Natural killer cell (primary cell): Measurements from ENCODE around the gene FHIT. TPM values are rescaled to one million over a fixed set of nuclear protein-coding genes. Genes with fewer than 3 reads are reported as not detected.

ENCODE experiments used
- ATAC-seq, 3 donors: fragments of 150-1000 bp in 2 of 3; fragments of 200-7000 bp in 1 of 3; cut with Tn5 transposase; 1 replicate in 1 of 3; 2 replicates in 2 of 3; pipeline ENCODE4 v1.10.0; 2021; ENCODE audit warnings: mild to moderate bottlenecking in 2 of 3, moderate library complexity in 2 of 3
- DNase-seq, 2 donors: peaks; one replicate each; pipeline versions ENCODE4 v3.0.0 to v3.0.0-alpha.2; 2013 to 2021; ENCODE audit warnings: mixed read lengths in 1 of 2
- H3K27ac ChIP-seq: one replicate; pipeline ENCODE4 v1.5.1; 2013; ENCODE audit warnings: mild to moderate bottlenecking, low read length
- H3K27me3 ChIP-seq: one replicate; pipeline ENCODE4 v1.6.1; 2013; ENCODE audit warnings: low read length; ENCODE audit not compliant: control insufficient read depth, insufficient read depth
- H3K36me3 ChIP-seq: one replicate; pipeline ENCODE4 v1.6.1; 2013; ENCODE audit warnings: low read length; ENCODE audit not compliant: control insufficient read depth, insufficient read depth
- H3K4me1 ChIP-seq: one replicate; pipeline ENCODE4 v1.6.1; 2013; ENCODE audit warnings: low read length; ENCODE audit not compliant: control insufficient read depth, insufficient read depth
- H3K4me3 ChIP-seq: one replicate; pipeline ENCODE4 v1.5.1; 2013; ENCODE audit warnings: low read length
- H3K9me3 ChIP-seq: one replicate; pipeline ENCODE4 v1.6.1; 2013; ENCODE audit warnings: low read length; ENCODE audit not compliant: control insufficient read depth, insufficient read depth
- H3K27ac Mint-ChIP-seq, 2 donors: one replicate each; pipeline ENCODE4 v1.8.0; 2022; ENCODE audit warnings: mild to moderate bottlenecking in 2 of 2, mixed read lengths in 2 of 2, moderate library complexity in 1 of 2
- H3K27me3 Mint-ChIP-seq, 2 donors: one replicate each; pipeline ENCODE4 v1.8.0; 2022; ENCODE audit warnings: low read depth in 2 of 2, mixed read lengths in 2 of 2
- H3K36me3 Mint-ChIP-seq: one replicate; pipeline ENCODE4 v1.8.0; 2022; ENCODE audit warnings: mixed read lengths
- H3K4me1 Mint-ChIP-seq, 2 donors: one replicate each; pipeline ENCODE4 v1.8.0; 2022; ENCODE audit warnings: mixed read lengths in 2 of 2
- H3K4me3 Mint-ChIP-seq: one replicate; pipeline ENCODE4 v1.8.0; 2022; ENCODE audit warnings: mild to moderate bottlenecking, moderate library complexity, mixed read lengths
- H3K9me3 Mint-ChIP-seq, 2 donors: one replicate each; pipeline ENCODE4 v1.8.0; 2022; ENCODE audit warnings: mixed read lengths in 2 of 2
- WGBS: methylation state at CpG from one replicate; pipeline ENCODE4 v1.1.7; 2013; ENCODE audit warnings: missing lambda C conversion rate; ENCODE audit not compliant: insufficient coverage; 5-methylcytosine and 5-hydroxymethylcytosine counted together
- intact Hi-C: fragments of 100-400 bp; cut with micrococcal nuclease; formaldehyde crosslinking; loops from one replicate; pipeline ENCODE4 v1.14.2; 2022
- total RNA-seq, 4 donors: library from RNA; stranded (reverse); fragments of 120-200 nt in 1 of 4; gene quantifications; one replicate each; pipeline versions ENCODE4 v1.2.3 to v1.2.4, GENCODE V29; 2013 to 2022
- TF ChIP-seq, protein P1 (sequence below): fragments of 200-600 bp; IDR thresholded peaks from one replicate; pipeline ENCODE4 v1.8.0; 2022; ENCODE audit warnings: antibody characterized with exemption

FHIT gene
- total RNA-seq, 3 donors from 2014 or later (not counting 1 experiment from before 2014, with no cell fraction given): 2.7 to 6.1 (median 3.3) TPM

DNA sequence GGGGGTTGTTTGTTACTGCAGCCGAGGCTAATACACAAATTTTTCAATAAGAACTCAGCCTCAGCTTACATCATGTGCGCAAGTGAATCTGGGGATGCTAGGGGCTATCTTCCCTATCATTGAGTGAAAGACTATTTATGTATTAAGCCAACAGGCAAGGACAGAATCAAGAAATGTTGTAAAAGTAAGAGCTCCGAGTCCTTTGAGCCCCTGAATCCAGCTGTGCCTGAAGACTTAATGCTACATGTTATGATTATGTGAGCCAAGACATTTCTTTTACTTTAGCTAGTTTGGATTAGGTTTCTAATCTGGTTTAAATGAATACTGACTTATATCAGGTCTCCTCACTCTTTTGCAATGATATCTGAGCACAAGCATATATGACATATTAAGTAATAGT lies 1418.5 kb downstream of the FHIT start:
- WGBS: 84% methylated on average over 2 of the region's 3 CpGs
- peaks cover 0 to 8% of the 10 kb centered on the region in 2 donors for H3K27me3 Mint-ChIP-seq
- Histone ChIP-seq H3K27me3 (no peaks in the 10 kb centered on the region), H3K4me1 (no peaks in the 10 kb centered on the region), H3K36me3 (no peaks in the 10 kb centered on the region), H3K9me3 (no peaks in the 10 kb centered on the region), H3K4me3 (no peak overlapping the region), H3K27ac (no peak overlapping the region)
- H3K9me3 Mint-ChIP-seq: peaks cover 0 to 5% of the 10 kb centered on the region in 2 donors
- no peak for ATAC-seq
- H3K4me1 Mint-ChIP-seq: no peaks in the 10 kb centered on the region
- TF ChIP-seq, protein P1, sequence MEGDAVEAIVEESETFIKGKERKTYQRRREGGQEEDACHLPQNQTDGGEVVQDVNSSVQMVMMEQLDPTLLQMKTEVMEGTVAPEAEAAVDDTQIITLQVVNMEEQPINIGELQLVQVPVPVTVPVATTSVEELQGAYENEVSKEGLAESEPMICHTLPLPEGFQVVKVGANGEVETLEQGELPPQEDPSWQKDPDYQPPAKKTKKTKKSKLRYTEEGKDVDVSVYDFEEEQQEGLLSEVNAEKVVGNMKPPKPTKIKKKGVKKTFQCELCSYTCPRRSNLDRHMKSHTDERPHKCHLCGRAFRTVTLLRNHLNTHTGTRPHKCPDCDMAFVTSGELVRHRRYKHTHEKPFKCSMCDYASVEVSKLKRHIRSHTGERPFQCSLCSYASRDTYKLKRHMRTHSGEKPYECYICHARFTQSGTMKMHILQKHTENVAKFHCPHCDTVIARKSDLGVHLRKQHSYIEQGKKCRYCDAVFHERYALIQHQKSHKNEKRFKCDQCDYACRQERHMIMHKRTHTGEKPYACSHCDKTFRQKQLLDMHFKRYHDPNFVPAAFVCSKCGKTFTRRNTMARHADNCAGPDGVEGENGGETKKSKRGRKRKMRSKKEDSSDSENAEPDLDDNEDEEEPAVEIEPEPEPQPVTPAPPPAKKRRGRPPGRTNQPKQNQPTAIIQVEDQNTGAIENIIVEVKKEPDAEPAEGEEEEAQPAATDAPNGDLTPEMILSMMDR: no peak
- DNase-seq: no peak
- H3K27ac Mint-ChIP-seq: no peak overlapping the region
- H3K36me3 Mint-ChIP-seq: peaks cover 10% of the 10 kb centered on the region
- H3K4me3 Mint-ChIP-seq: no peak overlapping the region
- intact Hi-C loops: no loop called here

DNA sequence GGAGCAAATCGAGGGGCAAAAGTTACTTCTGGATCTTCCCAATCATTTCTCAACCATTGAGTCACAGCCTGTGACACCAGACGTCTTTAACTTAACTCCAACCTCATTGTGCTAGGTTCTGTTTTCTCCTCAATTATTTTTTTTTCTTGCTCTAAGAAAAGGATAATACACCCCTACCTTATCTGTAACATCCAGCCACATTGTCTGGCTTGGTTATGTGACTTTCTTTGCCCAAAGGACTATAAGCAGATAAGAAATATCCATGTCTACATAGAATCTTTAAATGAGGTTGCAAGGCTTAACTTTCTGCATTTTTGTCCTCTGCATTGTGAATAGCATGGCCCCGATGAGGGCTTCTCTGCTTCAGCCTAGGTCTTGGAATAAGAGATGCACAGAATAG lies 1419.0 kb downstream of the FHIT start:
- no peaks in the 10 kb centered on the region for H3K9me3 ChIP-seq
- peaks cover 0 to 5% of the 10 kb centered on the region in 2 donors for H3K9me3 Mint-ChIP-seq
- H3K27me3 Mint-ChIP-seq: peaks cover 0 to 8% of the 10 kb centered on the region in 2 donors
- WGBS: 90% methylated on average over 3 of the region's 3 CpGs
- H3K4me1 Mint-ChIP-seq: no peaks in the 10 kb centered on the region
- TF ChIP-seq, protein P1: no peak
- H3K27ac Mint-ChIP-seq: no peak overlapping the region
- H3K27me3 ChIP-seq: no peaks in the 10 kb centered on the region
- no peak overlapping the region for H3K4me3 Mint-ChIP-seq
- no peaks in the 10 kb centered on the region for H3K4me1 ChIP-seq
- no peak overlapping the region for H3K4me3 ChIP-seq
- ATAC-seq (no peak), DNase-seq (no peak)
- intact Hi-C loops: no loop called here
- H3K36me3 Mint-ChIP-seq: peaks cover 10% of the 10 kb centered on the region
- no peaks in the 10 kb centered on the region for H3K36me3 ChIP-seq
- no peak overlapping the region for H3K27ac ChIP-seq

DNA sequence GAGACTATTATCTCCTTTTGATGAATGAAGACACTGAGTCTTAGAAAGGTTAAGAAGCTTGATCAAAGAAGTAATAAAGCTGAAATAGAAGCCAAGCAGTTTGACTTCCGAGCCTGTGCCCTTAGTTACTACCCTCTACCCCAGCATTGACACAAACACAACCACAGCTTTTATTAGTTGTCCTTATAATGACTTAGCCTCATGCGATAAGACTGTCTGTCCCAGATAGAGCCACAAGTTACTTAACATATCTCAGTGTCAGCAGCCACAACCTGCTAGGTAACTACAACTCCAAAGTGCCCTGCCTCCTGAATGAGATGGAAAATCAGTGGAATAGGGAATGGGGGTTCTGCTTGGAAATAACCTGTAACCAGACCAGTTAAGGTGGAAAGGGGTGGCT lies 1419.9 kb downstream of the FHIT start:
- H3K4me1 ChIP-seq: no peaks in the 10 kb centered on the region
- Mint-ChIP-seq H3K9me3 (peaks cover 0 to 5% of the 10 kb centered on the region in 2 donors), H3K27ac (no peak overlapping the region), H3K27me3 (peaks cover 0 to 8% of the 10 kb centered on the region in 2 donors), H3K36me3 (peaks cover 10% of the 10 kb centered on the region), H3K4me3 (no peak overlapping the region), H3K4me1 (no peaks in the 10 kb centered on the region)
- ATAC-seq (no peak), DNase-seq (no peak)
- no peaks in the 10 kb centered on the region for H3K27me3 ChIP-seq
- no peaks in the 10 kb centered on the region for H3K36me3 ChIP-seq
- H3K27ac ChIP-seq: no peak overlapping the region
- TF ChIP-seq, protein P1: no peak
- no peak overlapping the region for H3K4me3 ChIP-seq
- WGBS: 98% methylated on average over 2 of the region's 2 CpGs
- H3K9me3 ChIP-seq: no peaks in the 10 kb centered on the region
- intact Hi-C loops: no loop called here

DNA sequence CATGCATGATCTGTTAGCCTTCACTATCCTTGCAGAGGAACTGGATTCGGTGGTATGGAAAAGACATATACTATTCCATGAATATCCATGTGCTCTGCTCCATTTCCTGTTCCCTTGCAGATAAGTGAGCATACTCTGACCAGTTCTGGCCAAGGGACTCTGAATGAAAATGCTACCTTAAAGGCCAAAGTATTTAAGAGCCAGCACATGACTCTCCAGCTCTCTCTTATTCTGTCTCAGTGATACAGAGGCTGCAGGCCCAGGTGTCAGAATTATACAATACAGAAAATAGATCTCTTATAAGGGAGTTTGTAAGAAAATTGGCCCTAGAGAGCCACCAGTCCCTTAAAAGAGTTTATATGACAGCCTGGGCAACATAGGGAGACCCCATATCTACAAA lies 1421.7 kb downstream of the FHIT start:
- no peaks in the 10 kb centered on the region for H3K27me3 ChIP-seq
- peaks cover 0 to 3% of the 10 kb centered on the region in 2 donors for H3K9me3 Mint-ChIP-seq
- no peak overlapping the region for H3K4me3 Mint-ChIP-seq
- H3K36me3 ChIP-seq: no peaks in the 10 kb centered on the region
- ATAC-seq (no peak), DNase-seq (no peak)
- no peaks in the 10 kb centered on the region for H3K4me1 ChIP-seq
- intact Hi-C loops: no loop called here
- TF ChIP-seq, protein P1: no peak
- no peak overlapping the region for H3K4me3 ChIP-seq
- no peaks in the 10 kb centered on the region for H3K9me3 ChIP-seq
- H3K4me1 Mint-ChIP-seq: no peaks in the 10 kb centered on the region
- no peak overlapping the region for H3K27ac ChIP-seq
- H3K27me3 Mint-ChIP-seq: peaks cover 0 to 8% of the 10 kb centered on the region in 2 donors
- WGBS: 100% methylated on average over 1 of the region's 1 CpG
- H3K27ac Mint-ChIP-seq: no peak overlapping the region
- H3K36me3 Mint-ChIP-seq: peaks cover 10% of the 10 kb centered on the region
